Measurements from ENCODE around the gene C10orf53.

GRCh38 chr10:49711481-49711880 is 32.0 kb downstream of the C10orf53 start:
- TF ChIP-seq FOXM1 (IDR thresholded peaks at IDR 0.05; ENCODE audit: borderline replicate concordance) (no peak), NFRKB (IDR thresholded peaks at IDR 0.05) (no peak)

All from HEK293T (cell line).